ENCODE results near the gene DEXI.

DNA sequence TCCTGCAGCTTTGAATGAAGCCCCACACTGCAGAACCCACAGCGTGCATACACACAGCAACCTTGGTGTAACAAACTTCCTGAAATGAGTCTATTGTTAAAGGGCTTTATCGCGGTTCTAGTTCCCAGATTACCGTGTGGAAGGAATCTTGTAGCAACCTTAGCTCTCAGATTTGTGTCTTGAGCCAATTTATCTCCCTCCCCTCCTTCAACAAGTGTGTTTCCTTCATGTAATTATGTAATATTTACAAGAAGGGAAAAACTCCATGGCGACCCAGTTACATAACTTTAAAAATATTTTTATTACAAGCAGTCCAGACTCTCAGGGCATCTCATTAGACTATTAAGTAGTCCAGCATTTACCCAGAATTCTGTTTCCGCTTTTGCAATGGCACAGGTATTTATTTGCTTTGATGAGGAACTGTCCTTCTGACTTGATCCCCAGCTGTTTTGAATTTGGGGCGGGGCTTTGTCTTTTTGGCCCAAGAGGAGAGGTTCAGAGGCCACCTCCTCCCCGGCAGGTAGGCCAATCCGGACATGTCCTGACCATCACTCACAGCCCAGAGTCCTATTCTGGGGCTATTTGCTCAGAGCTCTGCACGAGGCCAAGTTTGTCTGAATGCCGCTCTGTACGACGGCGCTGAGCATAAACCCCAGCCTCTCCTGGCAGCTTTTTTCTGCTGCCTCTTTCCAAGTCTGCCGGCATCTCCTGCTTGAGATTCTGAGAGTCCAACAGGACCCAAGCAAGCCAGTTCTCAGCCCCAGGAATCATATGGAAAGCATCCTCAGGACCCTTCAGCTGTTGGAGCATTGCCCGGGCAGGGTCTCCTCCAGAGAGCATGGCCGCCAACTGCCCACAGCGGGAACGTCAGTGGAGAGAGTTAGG is 37.7 kb upstream of the DEXI start:
- TF ChIP-seq, protein P1, sequence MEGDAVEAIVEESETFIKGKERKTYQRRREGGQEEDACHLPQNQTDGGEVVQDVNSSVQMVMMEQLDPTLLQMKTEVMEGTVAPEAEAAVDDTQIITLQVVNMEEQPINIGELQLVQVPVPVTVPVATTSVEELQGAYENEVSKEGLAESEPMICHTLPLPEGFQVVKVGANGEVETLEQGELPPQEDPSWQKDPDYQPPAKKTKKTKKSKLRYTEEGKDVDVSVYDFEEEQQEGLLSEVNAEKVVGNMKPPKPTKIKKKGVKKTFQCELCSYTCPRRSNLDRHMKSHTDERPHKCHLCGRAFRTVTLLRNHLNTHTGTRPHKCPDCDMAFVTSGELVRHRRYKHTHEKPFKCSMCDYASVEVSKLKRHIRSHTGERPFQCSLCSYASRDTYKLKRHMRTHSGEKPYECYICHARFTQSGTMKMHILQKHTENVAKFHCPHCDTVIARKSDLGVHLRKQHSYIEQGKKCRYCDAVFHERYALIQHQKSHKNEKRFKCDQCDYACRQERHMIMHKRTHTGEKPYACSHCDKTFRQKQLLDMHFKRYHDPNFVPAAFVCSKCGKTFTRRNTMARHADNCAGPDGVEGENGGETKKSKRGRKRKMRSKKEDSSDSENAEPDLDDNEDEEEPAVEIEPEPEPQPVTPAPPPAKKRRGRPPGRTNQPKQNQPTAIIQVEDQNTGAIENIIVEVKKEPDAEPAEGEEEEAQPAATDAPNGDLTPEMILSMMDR (IDR thresholded peaks at IDR 0.05; ENCODE audit: low read depth, low read length, poor library complexity, severe bottlenecking) = no peak
- TF ChIP-seq EZH2phosphoT487 (IDR thresholded peaks at IDR 0.05; ENCODE audit: borderline replicate concordance, low read length) = no peak
